H1 (cell line): ENCODE measurements around the gene DPH1. TPM values are rescaled to one million over a fixed set of nuclear protein-coding genes. Genes with fewer than 3 reads are reported as not detected.

ENCODE experiments used
- CTCF ChIA-PET: fragments of 300-600 bp; sonication (Branson Sonifier 250); formaldehyde crosslinking; loops from one replicate; lab custom pipeline; 2021; ENCODE audit not compliant: partially characterized antibody; lab: Charles Lee
- POLR2A ChIA-PET: fragments of 300-600 bp; sonication (Branson Sonifier 250); formaldehyde crosslinking; loops from one replicate; lab custom pipeline; 2021; ENCODE audit warnings: inconsistent platforms; ENCODE audit not compliant: partially characterized antibody; lab: Charles Lee
- DNase-seq, 2 experiments: peaks; one replicate each; pipeline versions ENCODE4 v3.0.0 to v3.0.0-alpha.2; 2010 to 2022; ENCODE audit warnings: low spot score in 2 of 2, low read depth in 1 of 2, mixed read lengths in 1 of 2
- FAIRE-seq: peaks from 2 replicates; lab custom pipeline; 2011; peaks lifted over from hg19 to GRCh38; lab: Jason Lieb, UNC
- H2AFZ ChIP-seq: 2 replicates; pipeline ENCODE4 v1.8.1; 2012; ENCODE audit warnings: low read length, inconsistent platforms
- H2AK5ac ChIP-seq: 2 replicates; pipeline ENCODE4 v1.6.1; 2013; ENCODE audit warnings: low read depth, low read length
- H2BK120ac ChIP-seq: replicated peaks from 2 replicates; pipeline ENCODE3; 2013; ENCODE audit warnings: low read depth, low read length, inconsistent platforms
- H2BK12ac ChIP-seq: 2 replicates; pipeline ENCODE4 v1.6.1; 2013; ENCODE audit warnings: low read depth, low read length
- H2BK15ac ChIP-seq: 2 replicates; pipeline ENCODE4 v1.6.1; 2013; ENCODE audit warnings: low read length
- H2BK20ac ChIP-seq: 2 replicates; pipeline ENCODE4 v1.6.1; 2013; ENCODE audit warnings: low read length
- H2BK5ac ChIP-seq: 2 replicates; pipeline ENCODE4 v1.6.1; 2013; ENCODE audit warnings: low read depth, low read length
- H3K14ac ChIP-seq: 2 replicates; pipeline ENCODE4 v1.6.1; 2013; ENCODE audit warnings: inconsistent platforms; ENCODE audit not compliant: insufficient read length
- H3K18ac ChIP-seq: 2 replicates; pipeline ENCODE4 v1.6.1; 2013; ENCODE audit warnings: low read length; ENCODE audit errors: extremely low read depth
- H3K23ac ChIP-seq: 2 replicates; pipeline ENCODE4 v1.6.1; 2013; ENCODE audit warnings: inconsistent platforms; ENCODE audit not compliant: insufficient read length
- H3K23me2 ChIP-seq: 2 replicates; pipeline ENCODE4 v1.6.1; 2013; ENCODE audit warnings: low read depth, low read length
- H3K27ac ChIP-seq: 2 replicates; pipeline ENCODE4 v1.6.1; 2011; ENCODE audit warnings: low read depth, low read length, inconsistent platforms
- H3K27me3 ChIP-seq, 4 experiments: replicated peaks in 1 of 4; 1 replicate in 1 of 4; 2 replicates in 3 of 4; pipeline versions ENCODE4 v1.6.1 to v1.8.1; 2011 to 2013; ENCODE audit warnings: low read length in 3 of 4, mild to moderate bottlenecking in 3 of 4, inconsistent platforms in 2 of 4, mixed read lengths in 2 of 4, moderate library complexity in 1 of 4; ENCODE audit not compliant: control insufficient read depth in 3 of 4, insufficient read depth in 3 of 4; ENCODE audit errors: extremely low read depth in 1 of 4
- H3K36me3 ChIP-seq, 4 experiments: 2 replicates each; pipeline versions ENCODE4 v1.6.1 to v1.8.1; 2011 to 2013; ENCODE audit warnings: mild to moderate bottlenecking in 4 of 4, low read length in 3 of 4, moderate library complexity in 2 of 4, control low read depth in 1 of 4, inconsistent platforms in 1 of 4; ENCODE audit not compliant: insufficient read depth in 4 of 4, control insufficient read depth in 2 of 4
- H3K4ac ChIP-seq: replicated peaks from 2 replicates; pipeline ENCODE3; 2013; ENCODE audit warnings: low read length, low read depth, mixed read lengths, inconsistent platforms; ENCODE audit not compliant: insufficient read length
- H3K4me1 ChIP-seq, 4 experiments: replicated peaks in 1 of 4; 1 replicate in 1 of 4; 2 replicates in 3 of 4; pipeline versions ENCODE4 v1.6.1 to v1.8.1; 2011 to 2013; ENCODE audit warnings: low read length in 3 of 4, inconsistent platforms in 2 of 4, mixed read lengths in 1 of 4; ENCODE audit not compliant: insufficient read depth in 4 of 4, control insufficient read depth in 3 of 4
- H3K4me2 ChIP-seq, 2 experiments: 2 replicates each; pipeline versions ENCODE4 v1.6.1 to v1.8.1; 2011 to 2013; ENCODE audit warnings: low read depth in 2 of 2, low read length in 2 of 2, control low read depth in 1 of 2, inconsistent platforms in 1 of 2, mild to moderate bottlenecking in 1 of 2; ENCODE audit not compliant: insufficient read depth in 1 of 2
- H3K4me3 ChIP-seq, 4 experiments: fragments of 200-600, 300-600 bp in 1 of 4; sonication (generic), shearing (Covaris generic), sonication (Bioruptor Twin) in 1 of 4; 2 replicates each; pipeline versions ENCODE4 v1.5.1 to v1.8.1; 2011 to 2016; ENCODE audit warnings: low read length in 4 of 4, low read depth in 3 of 4, control low read depth in 2 of 4, inconsistent platforms in 2 of 4, mild to moderate bottlenecking in 2 of 4, mixed read lengths in 1 of 4, moderate library complexity in 1 of 4; ENCODE audit not compliant: insufficient read depth in 2 of 4; ENCODE audit errors: extremely low read depth in 1 of 4
- H3K56ac ChIP-seq: replicated peaks from 2 replicates; pipeline ENCODE3; 2013; ENCODE audit warnings: low read depth, mild to moderate bottlenecking, mixed read lengths, low read length, inconsistent platforms; ENCODE audit not compliant: insufficient read length
- H3K79me1 ChIP-seq: 2 replicates; pipeline ENCODE4 v1.6.1; 2013; ENCODE audit warnings: low read depth, low read length, control low read depth
- H3K79me2 ChIP-seq, 2 experiments: 2 replicates each; pipeline versions ENCODE4 v1.6.1 to v1.8.1; 2012 to 2013; ENCODE audit warnings: low read length in 2 of 2, mild to moderate bottlenecking in 2 of 2, inconsistent platforms in 1 of 2; ENCODE audit not compliant: insufficient read depth in 2 of 2, control insufficient read depth in 1 of 2
- H3K9ac ChIP-seq, 4 experiments: replicated peaks in 1 of 4; 1 replicate in 1 of 4; 2 replicates in 3 of 4; pipeline versions ENCODE4 v1.6.1 to v1.8.1; 2011 to 2013; ENCODE audit warnings: low read depth in 3 of 4, low read length in 3 of 4, control low read depth in 2 of 4, mild to moderate bottlenecking in 2 of 4, moderate library complexity in 2 of 4, inconsistent platforms in 1 of 4; ENCODE audit errors: extremely low read depth in 1 of 4
- H3K9me3 ChIP-seq, 2 experiments: 2 replicates each; pipeline versions ENCODE4 v1.6.1 to v1.8.1; 2012 to 2013; ENCODE audit warnings: mild to moderate bottlenecking in 2 of 2, moderate library complexity in 2 of 2, control low read depth in 1 of 2, inconsistent platforms in 1 of 2, low read depth in 1 of 2, low read length in 1 of 2, mixed read lengths in 1 of 2; ENCODE audit not compliant: insufficient read depth in 2 of 2
- H4K20me1 ChIP-seq, 2 experiments: replicated peaks in 1 of 2; 2 replicates each; pipeline versions ENCODE3 to v1.8.1; 2011 to 2013; ENCODE audit warnings: inconsistent platforms in 2 of 2, low read length in 2 of 2, mild to moderate bottlenecking in 1 of 2; ENCODE audit not compliant: insufficient read depth in 2 of 2, control insufficient read depth in 1 of 2
- H4K5ac ChIP-seq: 2 replicates; pipeline ENCODE4 v1.6.1; 2013; ENCODE audit warnings: low read length, low read depth, mixed read lengths, inconsistent platforms; ENCODE audit not compliant: insufficient read length
- H4K8ac ChIP-seq: 2 replicates; pipeline ENCODE4 v1.8.0; 2013; ENCODE audit warnings: mild to moderate bottlenecking, moderate library complexity, low read length, inconsistent platforms; ENCODE audit not compliant: insufficient read depth; ENCODE audit errors: extremely low read depth
- H4K91ac ChIP-seq: replicated peaks from 2 replicates; pipeline ENCODE3; 2013; ENCODE audit warnings: low read length, mixed read lengths, inconsistent platforms; ENCODE audit not compliant: insufficient read length
- CREB1 ChIP-seq: IDR thresholded peaks from 2 replicates; pipeline ENCODE4 v1.6.1; 2012; ENCODE audit warnings: inconsistent platforms
- EGR1 ChIP-seq: IDR thresholded peaks from 2 replicates; pipeline ENCODE4 v1.6.1; 2011; ENCODE audit warnings: low read depth, low read length, borderline replicate concordance
- FOSL1 ChIP-seq: IDR thresholded peaks from 2 replicates; pipeline ENCODE4 v1.6.1; 2011; ENCODE audit warnings: mild to moderate bottlenecking, low read depth, low read length, moderate library complexity; ENCODE audit not compliant: insufficient read depth
- PHF8 ChIP-seq: fragments of 200-600 bp; sonication (generic); conservative IDR thresholded peaks from 2 replicates; pipeline ENCODE4 v1.7.1; 2012; ENCODE audit warnings: low read depth, mild to moderate bottlenecking, inconsistent platforms, low read length, moderate library complexity
- RAD21 ChIP-seq, 2 experiments: IDR thresholded peaks in 1 of 2; conservative IDR thresholded peaks in 1 of 2; 2 replicates each; pipeline ENCODE4 v1.6.1; 2011; ENCODE audit warnings: low read depth in 2 of 2, low read length in 2 of 2, improper control_type of control experiment in 1 of 2, inconsistent platforms in 1 of 2, mild to moderate bottlenecking in 1 of 2, moderate library complexity in 1 of 2
- RFX5 ChIP-seq: IDR thresholded peaks from 2 replicates; pipeline ENCODE4 v1.6.1; 2011; ENCODE audit warnings: low read depth, low read length, improper control_type of control experiment, borderline replicate concordance
- SP2 ChIP-seq: IDR thresholded peaks from 2 replicates; pipeline ENCODE4 v1.6.1; 2012; ENCODE audit warnings: mild to moderate bottlenecking, low read length, inconsistent platforms
- SRF ChIP-seq: IDR thresholded peaks from 2 replicates; pipeline ENCODE4 v1.6.1; 2011; ENCODE audit warnings: mild to moderate bottlenecking, low read depth, low read length, moderate library complexity
- TAF1 ChIP-seq: IDR thresholded peaks from 2 replicates; pipeline ENCODE4 v1.6.1; 2011; ENCODE audit warnings: mild to moderate bottlenecking, low read depth, low read length
- WGBS, 2 experiments: shearing (Covaris generic) in 1 of 2; methylation state at CpG; one replicate each; pipeline versions ENCODE4 v1.1.6 to v1.1.7; 2013 to 2015; ENCODE audit warnings: low lambda C conversion rate in 2 of 2, mixed read lengths in 2 of 2, inconsistent platforms in 1 of 2, low coverage in 1 of 2, missing lambda C conversion rate in 1 of 2; ENCODE audit not compliant: insufficient replicate concordance in 2 of 2, insufficient coverage in 1 of 2, insufficient read length in 1 of 2; ENCODE audit errors: extremely low coverage in 1 of 2, missing lambda C conversion rate in 1 of 2; 5-methylcytosine and 5-hydroxymethylcytosine counted together
- polyA plus RNA-seq, 7 experiments: library from polyadenylated mRNA; depleted of rRNA in 3 of 7; stranded (reverse) in 5 of 7; unstranded in 2 of 7; fragments of >200 nt in 5 of 7; fragments of 200-250 nt in 2 of 7; gene quantifications; 1 replicate in 5 of 7; 2 replicates in 1 of 7; 4 replicates in 1 of 7; pipeline versions ENCODE4 v1.2.1 to v1.2.3, GENCODE V29; 2011 to 2013; ENCODE audit warnings: missing spikeins in 2 of 7, mixed read lengths in 2 of 7
- total RNA-seq: library from RNA; stranded (reverse); fragmentation: NEBNext Ultra II Directional; extraction: Animal tissue kit (Norgen Biotek cat#: 25700); gene quantifications from 2 replicates; pipeline ENCODE4 v1.2.1, GENCODE V29; 2021
- TF ChIP-seq, protein P1 (sequence below): IDR thresholded peaks from 2 replicates; pipeline ENCODE4 v1.6.1; 2012; ENCODE audit warnings: inconsistent platforms
- TF ChIP-seq, protein P2 (sequence below): IDR thresholded peaks from 2 replicates; pipeline ENCODE4 v1.6.1; 2012; ENCODE audit warnings: inconsistent platforms

DPH1 gene
- total and polyA plus RNA-seq, 2 of the 8 experiments (the other 6 are each of a cell fraction or from before 2014, with no cell fraction given) = 24.9 to 30.0 TPM

DNA sequence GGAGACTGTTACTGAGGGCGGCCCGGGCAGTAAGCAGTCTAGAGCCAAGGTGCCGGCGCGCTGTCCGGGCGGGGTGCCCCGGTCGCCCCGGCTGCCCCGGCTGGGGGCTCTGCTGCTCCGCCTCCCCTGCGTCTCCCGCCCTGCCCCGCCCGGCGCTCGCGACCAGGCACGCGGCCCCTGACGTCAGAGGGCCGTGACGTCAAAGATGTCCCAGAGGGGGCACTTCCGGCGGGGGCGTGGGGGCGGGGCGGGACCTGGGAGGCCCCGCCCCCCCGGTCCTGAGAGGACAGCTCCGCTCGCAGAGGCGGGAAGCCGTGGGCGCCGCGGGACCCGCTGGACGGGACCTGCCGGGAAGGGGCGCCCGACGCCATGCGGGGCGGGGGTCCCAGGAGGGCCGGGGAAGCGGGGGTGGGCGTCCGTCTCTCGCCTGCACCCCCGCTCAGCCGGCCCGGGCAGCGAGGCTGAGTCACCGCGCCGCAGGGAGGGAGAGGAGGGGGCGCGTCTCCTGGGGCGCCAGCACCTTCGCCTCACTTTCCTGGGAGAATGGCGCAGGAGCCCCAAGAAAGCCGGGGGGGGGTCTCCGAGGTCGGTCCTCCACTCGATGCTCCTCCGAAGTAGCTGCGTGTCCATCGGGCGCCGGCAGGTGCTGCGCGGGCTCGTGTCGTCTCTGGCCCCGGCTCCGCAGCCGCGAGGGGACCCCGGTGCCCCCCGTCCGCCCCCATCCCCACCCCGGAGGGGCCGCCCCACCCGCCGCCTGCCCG is 20.5 kb downstream of the DPH1 start:
- H3K79me1 ChIP-seq = no peaks in the 10 kb centered on the region
- peaks cover 0 to 8% (median 5%) of the 10 kb centered on the region in 4 experiments; a peak in 5 of 7 replicates for H3K4me1 ChIP-seq
- no CpG with 5 or more reads among the region's 88 CpGs for WGBS, 2 experiments
- peaks cover 9 to 13% of the 10 kb centered on the region in 2 experiments for H4K20me1 ChIP-seq
- peak overlapping the region; percentile 3 to 68 for H3K4me2 ChIP-seq
- H3K27ac ChIP-seq = no peak overlapping the region
- no peak overlapping the region for H3K23ac ChIP-seq
- H3K36me3 ChIP-seq = peaks cover 0 to 5% (median 0%) of the 10 kb centered on the region in 4 experiments; a peak in 1 of 8 replicates
- no peaks in the 10 kb centered on the region for H3K79me2 ChIP-seq
- H3K9me3 ChIP-seq = no peaks in the 10 kb centered on the region
- POLR2A ChIA-PET = interaction anchor here (0.8 kb wide), 1 partner anchor 11 kb away, joined by 3 read pairs; no protein-coding TSS in a partner anchor
- H2BK20ac ChIP-seq = no peak overlapping the region
- peak overlapping the region in 2 of 4 experiments; percentile 17 to 54; a peak in 3 of 8 replicates for H3K4me3 ChIP-seq
- no peak overlapping the region for H3K4ac ChIP-seq
- H2BK12ac ChIP-seq = no peak overlapping the region
- no peak overlapping the region for H2BK5ac ChIP-seq
- H3K56ac ChIP-seq = no peak overlapping the region
- DNase-seq (peak in 1 of 2 experiments; percentile 77), FAIRE-seq (no peak)
- peaks cover 9% of the 10 kb centered on the region; the same call in 1 of the 2 replicates for H3K23me2 ChIP-seq
- H3K18ac ChIP-seq = no peak overlapping the region
- H4K5ac ChIP-seq = no peak overlapping the region
- H4K91ac ChIP-seq = no peak overlapping the region
- CTCF ChIA-PET = interaction anchor here (0.6 to 2.5 kb wide), 4 partner anchors 10 to 195 kb away, joined by 3 to 10 read pairs (median 4); no protein-coding TSS in a partner anchor
- H3K9ac ChIP-seq = no peak overlapping the region
- no peak overlapping the region for H2AK5ac ChIP-seq
- no peak overlapping the region for H4K8ac ChIP-seq
- no peak overlapping the region for H3K14ac ChIP-seq
- no peak overlapping the region for H2AFZ ChIP-seq
- no peak overlapping the region for H2BK120ac ChIP-seq
- peaks cover 51 to 75% (median 71%) of the 10 kb centered on the region in 4 experiments for H3K27me3 ChIP-seq
- no peak overlapping the region for H2BK15ac ChIP-seq
- TF ChIP-seq SRF = no peak
- no peak for TF ChIP-seq FOSL1
- TF ChIP-seq EGR1 = peak; percentile 55; the same call in 1 of the 2 replicates
- TF ChIP-seq CREB1 = peak; percentile 94
- no peak for TF ChIP-seq SP2
- TF ChIP-seq PHF8 = no peak
- TF ChIP-seq, protein P1, sequence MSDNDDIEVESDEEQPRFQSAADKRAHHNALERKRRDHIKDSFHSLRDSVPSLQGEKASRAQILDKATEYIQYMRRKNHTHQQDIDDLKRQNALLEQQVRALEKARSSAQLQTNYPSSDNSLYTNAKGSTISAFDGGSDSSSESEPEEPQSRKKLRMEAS = peak; percentile 91
- no peak for TF ChIP-seq RFX5
- TF ChIP-seq RAD21 (IDR thresholded peaks at IDR 0.05 in 1 of 2, conservative IDR thresholded peaks at IDR 0.05 in 1 of 2; ENCODE audit: low read depth in 2 of 2, low read length in 2 of 2) = no peak
- TF ChIP-seq, protein P2, sequence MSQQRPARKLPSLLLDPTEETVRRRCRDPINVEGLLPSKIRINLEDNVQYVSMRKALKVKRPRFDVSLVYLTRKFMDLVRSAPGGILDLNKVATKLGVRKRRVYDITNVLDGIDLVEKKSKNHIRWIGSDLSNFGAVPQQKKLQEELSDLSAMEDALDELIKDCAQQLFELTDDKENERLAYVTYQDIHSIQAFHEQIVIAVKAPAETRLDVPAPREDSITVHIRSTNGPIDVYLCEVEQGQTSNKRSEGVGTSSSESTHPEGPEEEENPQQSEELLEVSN = peak; percentile 77
- TF ChIP-seq TAF1 = no peak
